Lung microvascular endothelial cell (primary cell): ENCODE data around the gene MLC1. TPM values are rescaled to one million over a fixed set of nuclear protein-coding genes. Genes with fewer than 3 reads are reported as not detected.

Source experiments
- DNase-seq, 2 donors: peaks; one replicate each; pipeline versions ENCODE4 v3.0.0 to v3.0.0-alpha.2; 2010; ENCODE audit warnings: low read depth in 2 of 2
- total RNA-seq: library from RNA; depleted of rRNA; stranded (reverse); fragments of >200 nt; gene quantifications from 2 replicates; pipeline ENCODE4 v1.2.1, GENCODE V29; 2014

Gene MLC1
- total RNA-seq, 1 donor from 2014 or later = not detected

DNA sequence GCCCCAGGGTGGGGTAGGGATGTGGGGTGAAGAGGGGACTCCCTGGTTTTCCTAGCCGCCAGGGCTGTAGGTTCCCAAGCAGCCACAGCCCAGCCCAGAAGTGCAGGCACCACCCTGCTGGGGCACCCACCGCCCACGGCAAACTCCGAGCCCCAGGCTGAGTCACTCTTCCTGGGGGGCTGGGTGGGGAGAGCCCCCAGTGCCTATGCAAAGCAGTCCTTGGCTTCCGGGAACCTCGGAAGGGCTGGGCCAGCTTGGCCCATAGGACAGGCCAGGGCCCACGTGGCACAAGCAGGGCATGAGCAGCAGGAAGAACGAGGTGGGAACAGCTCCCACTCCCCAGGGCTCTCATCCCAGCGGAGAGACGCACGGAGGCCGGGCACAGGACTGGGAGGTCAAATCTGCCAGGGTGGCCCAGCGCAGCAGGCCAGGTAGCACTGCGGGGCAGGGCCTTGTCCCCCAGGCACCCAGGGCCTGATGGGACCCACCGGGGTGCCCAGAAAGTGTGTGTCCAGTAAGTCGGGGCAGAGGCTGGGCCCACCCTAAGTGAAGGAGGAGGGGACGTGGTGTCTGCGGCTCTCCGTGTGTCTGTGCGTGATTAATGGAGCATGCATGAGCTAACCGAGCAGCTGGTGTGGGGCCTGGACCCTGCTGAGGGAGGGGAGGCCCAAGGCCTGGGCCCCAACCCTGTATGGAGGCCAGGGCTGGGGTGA, 68.1 kb downstream of the MLC1 start:
- DNase-seq = no peak

- DNase-seq = no peak
Observed at GRCh38 chr22:50016308-50016987, 68.8 kb downstream of the MLC1 start.

GRCh38 chr22:50015451-50016307, 69.5 kb downstream of the MLC1 start:
- no peak for DNase-seq

- peak in 1 of 2 donors; percentile 24 for DNase-seq
Observed at GRCh38 chr22:50014655-50015401, 70.4 kb downstream of the MLC1 start.

GRCh38 chr22:50014053-50014501, 71.1 kb downstream of the MLC1 start:
- no peak for DNase-seq

DNA sequence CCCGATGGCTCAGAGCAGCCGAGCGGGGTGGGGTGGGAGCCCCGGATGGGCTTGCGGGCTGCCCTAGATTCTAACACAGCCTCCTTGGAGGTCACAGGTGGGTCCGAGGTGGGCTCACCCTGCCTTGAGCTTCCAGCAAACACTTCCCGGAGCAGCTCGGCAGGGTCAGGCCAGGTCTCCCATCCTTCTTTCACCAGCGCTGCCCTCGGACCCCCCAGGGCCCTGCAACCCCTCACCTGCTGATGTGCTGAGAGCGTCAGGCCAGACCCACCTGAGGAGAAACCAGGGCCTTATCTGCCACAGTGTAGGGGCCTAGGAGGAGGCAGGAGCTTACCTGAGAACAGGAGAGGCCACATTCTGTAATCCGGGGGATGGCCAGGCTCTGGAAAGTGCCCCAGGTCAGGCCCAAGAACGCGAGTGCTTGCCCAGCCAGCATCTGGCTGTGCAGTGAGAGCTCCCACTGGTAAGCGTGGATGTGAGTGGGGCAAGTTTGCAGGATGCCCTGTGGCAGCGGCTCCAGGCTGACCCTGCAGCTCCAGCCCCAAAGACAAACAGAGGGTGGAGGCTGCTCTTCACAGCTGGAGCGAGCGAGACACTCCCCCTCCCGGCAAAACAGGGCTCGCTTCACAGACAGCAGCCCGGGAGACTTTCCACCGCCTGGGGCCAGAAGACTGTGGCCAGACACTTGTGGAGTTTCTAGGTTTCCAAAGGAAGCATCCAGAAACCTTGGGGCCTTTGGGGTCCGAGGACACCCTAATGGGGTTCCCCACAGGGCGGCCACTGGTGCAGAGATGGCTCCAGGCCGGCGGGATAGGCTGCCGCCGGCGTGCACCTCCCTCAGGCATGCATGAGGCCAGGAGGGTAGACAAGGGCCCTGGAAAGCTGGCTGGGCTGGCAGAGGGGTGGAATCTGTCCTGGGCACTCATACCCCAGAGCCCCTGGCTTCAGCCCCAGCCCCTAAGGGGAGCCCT, 72.7 kb downstream of the MLC1 start, which contains the start of gene IL17REL:
IL17REL (minus strand) TSS at position 555 of the 971 bp plus-strand sequence; CDS start at position 436, 119 bp downstream.
- DNase-seq = no peak

DNA sequence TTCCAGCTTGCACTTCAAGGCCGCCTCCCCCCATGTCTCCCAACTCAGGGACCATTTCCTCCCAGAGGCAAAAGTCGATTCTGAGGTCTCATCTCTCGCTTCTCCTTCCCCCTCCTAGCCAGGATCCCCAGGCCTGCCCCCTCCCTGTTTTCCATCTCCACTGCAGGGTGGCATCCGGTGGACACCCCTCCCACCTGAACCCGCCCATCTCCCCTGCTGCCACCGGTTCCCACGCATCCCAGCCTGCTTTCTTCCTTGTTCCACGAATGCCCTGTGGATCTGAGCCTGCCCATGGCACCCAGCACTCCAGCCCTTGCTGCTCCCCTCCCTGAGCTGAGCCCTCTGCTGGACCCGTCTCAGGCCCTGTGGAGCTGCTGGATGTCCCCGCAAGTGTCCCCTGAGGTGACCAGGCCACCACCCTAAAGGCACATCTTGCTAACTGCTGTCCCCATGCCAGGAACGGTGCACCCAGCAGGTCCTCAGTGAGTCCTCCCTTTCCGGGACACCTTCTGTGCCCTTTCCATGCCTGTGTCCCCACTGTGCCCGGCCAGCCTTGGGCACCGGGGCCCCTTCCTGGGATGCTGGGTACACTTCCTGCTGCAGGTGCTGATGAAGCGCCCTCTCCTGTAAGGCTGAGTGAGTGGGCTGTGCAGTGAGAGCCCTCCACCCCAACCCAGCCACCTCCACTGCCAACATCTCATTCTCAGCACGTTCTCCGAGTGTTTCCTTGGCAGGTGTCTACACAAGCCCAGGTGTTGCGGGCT, 73.6 kb downstream of the MLC1 start:
- no peak for DNase-seq

DNA sequence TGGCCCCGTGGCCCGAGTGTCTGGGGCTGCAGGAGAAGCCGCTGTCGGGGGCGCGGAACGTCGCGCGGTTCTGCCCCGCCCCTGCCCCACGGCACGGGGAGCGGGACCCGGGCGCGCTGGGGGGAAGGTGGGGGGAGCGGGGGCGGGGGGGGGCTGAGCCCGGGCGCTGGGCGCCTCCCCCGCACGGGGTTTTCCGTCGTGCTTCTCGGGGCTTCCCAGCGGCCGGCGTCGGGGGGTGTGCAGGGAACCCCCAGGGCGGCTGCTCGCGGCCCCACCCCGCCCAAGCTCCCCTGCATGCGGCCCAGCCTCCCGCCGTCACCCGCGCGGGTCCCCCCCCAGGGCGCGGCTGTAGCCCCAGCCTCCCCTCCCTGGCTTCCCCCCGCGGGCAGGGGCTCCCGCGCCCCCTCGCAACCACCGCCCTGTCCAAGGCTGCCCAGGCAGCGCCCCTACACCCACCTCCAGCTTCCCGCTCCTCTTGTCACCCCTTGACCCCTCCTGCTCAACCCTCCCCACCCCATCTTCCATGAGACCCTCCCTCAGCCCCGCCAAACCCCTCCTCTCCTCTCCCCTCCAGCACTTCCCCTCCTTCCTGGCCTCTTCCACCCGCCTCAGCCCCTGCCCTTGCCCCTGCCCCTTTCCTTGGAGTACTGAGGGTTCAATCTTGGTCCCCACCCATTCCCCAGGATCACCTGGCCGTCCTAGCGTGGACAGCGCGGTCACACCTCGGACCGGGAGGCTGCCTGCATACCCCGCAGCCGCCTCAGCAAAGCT, 74.4 kb downstream of the MLC1 start:
- no peak for DNase-seq

- no peak for DNase-seq
Observed at GRCh38 chr22:50009765-50010675, 75.2 kb downstream of the MLC1 start.

Other genes starting within 250 kb of the MLC1 start
- gene ZBED4, start 231.6 kb downstream of the MLC1 start, total RNA-seq = 8.7 and 13.5 TPM in 2 replicates
- gene ALG12, start 167.0 kb downstream of the MLC1 start, total RNA-seq = 9.4 and 13.5 TPM in 2 replicates
- gene CRELD2, start 166.8 kb downstream of the MLC1 start, total RNA-seq = 40.3 and 45.2 TPM in 2 replicates
- gene PIM3, start 124.7 kb downstream of the MLC1 start, total RNA-seq = 156 and 396 TPM in 2 replicates
- under 0.01 TPM in 1 of 2 replicates, not detected in the other for gene IL17REL, start 72.7 kb downstream of the MLC1 start, total RNA-seq
- gene TTLL8, start 27.1 kb downstream of the MLC1 start, total RNA-seq = not detected in 2 replicates
- 22.7 and 44.2 TPM in 2 replicates for gene MOV10L1, start 4.6 kb upstream of the MLC1 start, total RNA-seq
- gene PANX2, start 85.3 kb upstream of the MLC1 start, total RNA-seq = 0.40 and 0.44 TPM in 2 replicates
- gene TRABD, start 100.5 kb upstream of the MLC1 start, total RNA-seq = 11.3 and 13.7 TPM in 2 replicates
- 14.1 and 14.4 TPM in 2 replicates for gene SELENOO, start 115.6 kb upstream of the MLC1 start, total RNA-seq
- gene TUBGCP6, start 159.6 kb upstream of the MLC1 start, total RNA-seq = 11.8 and 21.2 TPM in 2 replicates
- 9.4 and 11.3 TPM in 2 replicates for gene HDAC10, start 165.8 kb upstream of the MLC1 start, total RNA-seq
- 37.0 and 53.6 TPM in 2 replicates for gene MAPK12, start 176.3 kb upstream of the MLC1 start, total RNA-seq
- gene MAPK11, start 185.0 kb upstream of the MLC1 start, total RNA-seq = 16.3 and 21.8 TPM in 2 replicates
- gene PLXNB2, start 222.2 kb upstream of the MLC1 start, total RNA-seq = 47.3 and 55.2 TPM in 2 replicates
- 0.65 and 1.8 TPM in 2 replicates for gene DENND6B, start 241.6 kb upstream of the MLC1 start, total RNA-seq